Gastrocnemius medialis (tissue), 4 donors: Measurements from ENCODE around the gene MGAT4C.

Source experiments
- CTCF ChIP-seq, 5 experiments: fragments of 450-650 bp in 3 of 5; fragments of 200-600 bp in 2 of 5; sonication (generic) in 2 of 5; IDR thresholded peaks in 4 of 5; conservative IDR thresholded peaks in 1 of 5; 1 replicate in 4 of 5; 2 replicates in 1 of 5; pipeline ENCODE4 v1.5.1; 2016 to 2019; ENCODE audit warnings: antibody characterized with exemption in 5 of 5, mild to moderate bottlenecking in 3 of 5, moderate library complexity in 3 of 5
- POLR2A ChIP-seq, 2 donors: fragments of 450-650 bp; IDR thresholded peaks; one replicate each; pipeline ENCODE4 v1.6.1; 2017; ENCODE audit warnings: antibody characterized with exemption in 2 of 2, mild to moderate bottlenecking in 2 of 2, moderate library complexity in 2 of 2

- TF ChIP-seq POLR2A (IDR thresholded peaks at IDR 0.05) (no peak), CTCF (IDR thresholded peaks at IDR 0.05 in 4 of 5, conservative IDR thresholded peaks at IDR 0.05 in 1 of 5) (no peak)
Observed at GRCh38 chr12:86233126-86233525, 23.1 kb downstream of the MGAT4C start.
